HS-27A (cell line): ENCODE results near the gene TMEM121.
"Not testable (repeated sequence)": the region's sequence is repeated elsewhere in the genome, so short reads cannot be mapped to it uniquely, and the experiment has no call there.

Experiments used
- DNase-seq: peaks from one replicate; pipeline ENCODE4 v3.0.0-alpha.2; 2012; ENCODE audit warnings: low read depth, missing footprints

Gene TMEM121

GRCh38 chr14:105570482-105570881, 44.1 kb downstream of the TMEM121 start:
- DNase-seq = no peak

- DNase-seq = not testable (repeated sequence)
Observed at GRCh38 chr14:105571181-105571951, 45.0 kb downstream of the TMEM121 start.

- DNase-seq = not testable (repeated sequence)
Observed at GRCh38 chr14:105572063-105572462, 45.7 kb downstream of the TMEM121 start.

DNA sequence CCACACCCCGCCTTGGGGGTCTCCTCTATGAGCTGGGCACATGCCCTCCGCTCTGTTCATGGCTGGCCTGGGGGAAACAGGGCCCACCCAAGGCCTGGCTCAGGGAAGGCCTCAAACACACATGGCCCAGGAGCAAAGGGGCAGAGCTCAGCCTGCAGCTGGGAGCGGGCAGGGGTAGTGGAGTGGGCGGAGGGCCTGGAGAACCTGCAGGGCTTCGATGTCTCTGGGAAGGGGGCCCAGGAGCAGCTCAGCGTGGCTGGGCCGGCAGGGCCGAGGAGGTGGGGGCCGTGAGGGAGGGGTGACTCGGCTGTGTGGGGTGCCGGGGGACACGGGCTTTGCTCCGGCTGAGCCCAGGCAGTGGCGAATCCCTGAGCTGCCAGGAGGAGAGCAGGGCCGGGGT, 47.5 kb downstream of the TMEM121 start:
- DNase-seq = not testable (repeated sequence)

GRCh38 chr14:105574411-105574810, 48.0 kb downstream of the TMEM121 start:
- DNase-seq = not testable (repeated sequence)

GRCh38 chr14:105575016-105575700, 48.8 kb downstream of the TMEM121 start:
- DNase-seq = not testable (repeated sequence)

GRCh38 chr14:105576525-105577088, 50.2 kb downstream of the TMEM121 start:
- no peak for DNase-seq

DNA sequence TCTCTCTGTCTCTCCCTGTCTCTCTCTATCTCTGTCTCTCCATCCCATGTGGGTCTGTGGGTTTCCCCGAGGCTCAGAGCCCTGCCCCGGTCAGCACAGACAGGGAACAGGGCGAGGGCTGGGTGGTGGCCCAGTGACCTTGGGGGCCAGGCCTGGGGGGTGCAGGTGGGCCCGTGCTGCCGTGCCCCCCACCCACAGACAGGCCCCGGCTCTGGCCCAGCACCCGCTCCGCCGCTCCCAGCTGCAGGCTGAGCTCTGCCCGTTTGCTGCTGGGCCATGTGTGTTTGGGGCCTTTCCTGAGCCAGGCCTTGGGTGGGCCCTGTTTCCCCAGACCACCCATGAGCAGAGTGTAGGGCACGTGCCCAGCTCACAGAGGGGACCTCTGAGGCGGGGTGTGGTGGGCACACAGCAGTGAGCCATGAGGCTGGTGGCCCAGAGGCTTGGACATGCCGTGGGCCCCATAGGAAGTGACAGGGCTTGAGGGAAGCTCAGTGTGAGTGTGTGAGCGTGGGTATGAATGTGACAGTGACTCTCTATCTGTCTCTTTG, 51.0 kb downstream of the TMEM121 start:
- no peak for DNase-seq

DNA sequence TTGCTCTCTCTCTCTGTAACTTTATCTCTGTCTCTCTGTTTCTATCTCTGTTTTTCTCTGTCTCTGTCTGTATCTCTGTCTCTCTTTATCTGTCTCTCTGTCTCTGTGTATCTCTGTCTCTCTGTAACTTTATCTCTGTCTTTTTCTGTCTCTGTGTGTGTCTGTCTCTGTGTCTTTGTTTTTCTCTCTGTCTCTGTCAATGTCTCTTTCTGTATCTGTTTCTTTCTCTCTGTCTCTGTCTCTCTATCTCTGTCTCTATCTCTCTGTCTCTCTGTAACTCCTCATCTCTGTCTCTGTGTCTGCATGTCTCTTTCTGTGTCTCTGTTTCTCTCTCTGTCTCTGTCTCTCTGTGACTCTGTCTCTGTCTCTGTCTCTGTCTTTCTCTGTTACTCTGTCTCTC, 51.7 kb downstream of the TMEM121 start:
- no peak for DNase-seq

GRCh38 chr14:105579221-105579620, 52.8 kb downstream of the TMEM121 start:
- not testable (repeated sequence) for DNase-seq
